GM12878 (cell line): ENCODE results near the gene RB1.

Experiments
- GATAD2B ChIP-seq: fragments of 450-650 bp; conservative IDR thresholded peaks from 2 replicates; pipeline ENCODE4 v1.6.1; 2017; ENCODE audit warnings: low read depth, mild to moderate bottlenecking, moderate library complexity
- MYC ChIP-seq: IDR thresholded peaks from 2 replicates; pipeline ENCODE4 v1.6.1; 2011; ENCODE audit warnings: mild to moderate bottlenecking, low read length, moderate library complexity, inconsistent platforms; ENCODE audit not compliant: insufficient read depth, insufficient replicate concordance, insufficient read length, severe bottlenecking
- NFYB ChIP-seq: IDR thresholded peaks from 2 replicates; pipeline ENCODE4 v1.6.1; 2011; ENCODE audit warnings: low read depth, mild to moderate bottlenecking, low read length, improper control_type of control experiment, moderate library complexity; ENCODE audit not compliant: insufficient read depth
- ZZZ3 ChIP-seq: IDR thresholded peaks from 2 replicates; pipeline ENCODE4 v1.6.1; 2011; ENCODE audit warnings: low read depth; ENCODE audit not compliant: control insufficient read depth, insufficient read length
- TF ChIP-seq, protein P1 (sequence below), 3 experiments: IDR thresholded peaks in 2 of 3; conservative IDR thresholded peaks in 1 of 3; 2 replicates each; pipeline ENCODE4 v1.5.1; 2011; ENCODE audit warnings: low read depth in 3 of 3, low read length in 3 of 3, mild to moderate bottlenecking in 3 of 3, control low read depth in 2 of 3, moderate library complexity in 2 of 3, inconsistent platforms in 1 of 3, mixed read lengths in 1 of 3; ENCODE audit not compliant: control insufficient read depth in 2 of 3, insufficient read depth in 1 of 3; ENCODE audit errors: extremely low read depth in 1 of 3

DNA sequence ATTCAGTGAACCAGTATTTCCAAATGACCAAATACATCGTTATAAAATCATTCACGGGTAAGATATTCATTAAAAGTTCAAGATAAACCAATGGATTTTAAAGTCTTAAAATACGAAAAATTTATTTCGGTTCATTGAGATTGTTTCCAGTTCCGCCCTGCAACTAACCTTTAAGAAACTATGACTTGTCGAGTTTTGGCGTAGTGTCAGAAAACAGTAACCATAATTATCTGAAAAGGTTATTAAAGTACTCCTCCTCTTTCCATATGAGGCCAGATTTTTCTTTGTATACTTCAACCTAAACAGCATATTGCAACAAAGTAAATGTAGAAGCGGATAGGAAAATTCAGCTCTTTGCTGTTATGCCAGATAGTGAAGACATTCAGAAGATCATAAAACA lies 83.3 kb downstream of the RB1 start:
- no peak for TF ChIP-seq NFYB
- TF ChIP-seq, protein P1, sequence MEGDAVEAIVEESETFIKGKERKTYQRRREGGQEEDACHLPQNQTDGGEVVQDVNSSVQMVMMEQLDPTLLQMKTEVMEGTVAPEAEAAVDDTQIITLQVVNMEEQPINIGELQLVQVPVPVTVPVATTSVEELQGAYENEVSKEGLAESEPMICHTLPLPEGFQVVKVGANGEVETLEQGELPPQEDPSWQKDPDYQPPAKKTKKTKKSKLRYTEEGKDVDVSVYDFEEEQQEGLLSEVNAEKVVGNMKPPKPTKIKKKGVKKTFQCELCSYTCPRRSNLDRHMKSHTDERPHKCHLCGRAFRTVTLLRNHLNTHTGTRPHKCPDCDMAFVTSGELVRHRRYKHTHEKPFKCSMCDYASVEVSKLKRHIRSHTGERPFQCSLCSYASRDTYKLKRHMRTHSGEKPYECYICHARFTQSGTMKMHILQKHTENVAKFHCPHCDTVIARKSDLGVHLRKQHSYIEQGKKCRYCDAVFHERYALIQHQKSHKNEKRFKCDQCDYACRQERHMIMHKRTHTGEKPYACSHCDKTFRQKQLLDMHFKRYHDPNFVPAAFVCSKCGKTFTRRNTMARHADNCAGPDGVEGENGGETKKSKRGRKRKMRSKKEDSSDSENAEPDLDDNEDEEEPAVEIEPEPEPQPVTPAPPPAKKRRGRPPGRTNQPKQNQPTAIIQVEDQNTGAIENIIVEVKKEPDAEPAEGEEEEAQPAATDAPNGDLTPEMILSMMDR (IDR thresholded peaks at IDR 0.05 in 2 of 3, conservative IDR thresholded peaks at IDR 0.05 in 1 of 3; ENCODE audit: control insufficient read depth in 2 of 3, extremely low read depth in 1 of 3, insufficient read depth in 1 of 3, low read depth in 3 of 3, low read length in 3 of 3), result no peak
- TF ChIP-seq GATAD2B, result no peak
- no peak for TF ChIP-seq ZZZ3
- no peak for TF ChIP-seq MYC
